Measurements from ENCODE around the gene DIRAS1.
A peak's percentile ranks its signal among the peaks of the same experiment; 100 is the strongest.

The DIRAS1 gene

DNA sequence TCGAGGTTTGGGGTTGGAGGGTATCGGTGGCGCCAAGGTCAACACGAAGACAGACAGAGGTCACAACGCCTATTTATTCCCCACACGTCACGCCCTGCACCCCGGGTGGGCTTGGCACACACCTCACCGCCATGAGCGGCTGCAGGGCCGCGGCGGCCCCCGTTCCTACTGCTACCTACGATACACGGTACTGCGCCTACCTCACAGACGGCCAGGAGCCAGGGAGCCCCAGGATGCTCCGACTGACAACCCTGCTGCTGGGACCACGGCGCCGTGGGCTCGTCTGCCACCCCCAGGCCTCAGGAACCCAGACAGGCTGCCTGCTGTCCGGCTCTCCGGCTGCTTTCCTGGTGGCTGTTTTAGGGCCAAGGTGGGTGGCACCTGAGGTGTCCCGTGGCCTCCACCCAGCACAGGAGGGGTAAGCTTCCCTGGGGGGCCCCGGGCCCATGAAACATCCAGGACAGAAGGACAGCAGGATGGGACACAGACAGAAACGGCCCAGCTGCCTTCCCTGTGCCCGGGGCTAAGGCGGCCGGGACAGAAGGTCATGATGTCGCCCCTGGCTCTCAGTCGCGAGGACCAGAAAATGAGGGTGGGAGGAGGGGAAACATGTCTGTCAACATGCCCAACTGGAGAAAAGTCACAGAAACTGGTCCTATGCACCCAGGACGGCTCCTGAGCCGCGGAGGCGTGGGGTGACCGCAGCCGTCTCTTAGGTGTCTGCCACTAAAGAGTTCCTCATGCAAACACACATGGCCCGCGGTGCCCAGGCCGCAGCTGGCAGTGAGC lies 33.7 kb upstream of the DIRAS1 start:
- DNase-seq: no peak

GRCh38 chr19:2751438-2751830 lies 30.3 kb upstream of the DIRAS1 start:
- DNase-seq: no peak

GRCh38 chr19:2750808-2751437 lies 29.8 kb upstream of the DIRAS1 start:
- no peak for DNase-seq

DNA sequence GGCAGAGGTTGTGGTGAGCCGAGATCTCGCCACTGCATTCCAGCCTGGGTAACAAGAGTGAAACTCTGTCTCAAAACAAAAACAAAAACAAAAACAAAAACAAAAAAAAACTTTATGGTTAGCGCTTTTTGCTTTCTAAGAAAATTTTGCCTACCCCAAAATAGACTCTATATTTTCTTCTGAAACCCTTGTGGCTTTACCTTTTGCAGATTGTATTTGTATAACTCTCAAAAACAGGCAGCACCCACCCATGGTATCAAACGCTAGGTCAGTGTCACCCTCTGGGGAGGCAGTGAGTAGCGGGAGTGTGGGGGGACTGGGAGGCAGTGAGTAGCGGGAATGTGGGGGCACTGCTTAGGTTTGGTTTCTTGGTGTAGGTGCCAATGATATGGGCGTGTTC lies 26.2 kb upstream of the DIRAS1 start:
- no peak for DNase-seq

- DNase-seq: no peak
Observed at GRCh38 chr19:2744113-2744512, 22.9 kb upstream of the DIRAS1 start.

DNA sequence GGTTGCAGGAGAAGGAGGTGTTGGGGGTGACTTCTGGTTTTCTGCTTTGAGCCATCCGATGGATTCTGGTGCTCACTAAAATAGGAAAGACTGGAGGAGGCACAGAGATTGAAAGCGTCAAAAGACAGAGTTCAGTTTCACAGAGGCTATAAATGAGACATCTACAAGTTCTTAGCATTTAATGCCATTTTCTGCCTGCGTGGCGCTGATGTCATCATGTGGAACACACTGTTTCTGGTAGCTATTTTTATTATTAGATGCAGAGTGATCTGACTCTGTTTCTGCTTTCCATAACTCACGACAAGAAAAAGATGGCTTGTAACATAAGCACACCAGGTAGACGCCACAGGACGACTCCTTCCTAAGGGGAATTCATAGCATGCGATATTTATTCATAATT lies 21.9 kb upstream of the DIRAS1 start:
- DNase-seq: no peak

GRCh38 chr19:2740314-2740656 lies 19.1 kb upstream of the DIRAS1 start:
- no peak for DNase-seq

- peak; percentile 95 for DNase-seq
Observed at GRCh38 chr19:2739602-2740313, 18.6 kb upstream of the DIRAS1 start, which contains the start of gene SLC39A3. Gene SLC39A3 (minus strand): TSS chr19:2740017. CDS start chr19:2737257, 2,760 bp downstream.

DNA sequence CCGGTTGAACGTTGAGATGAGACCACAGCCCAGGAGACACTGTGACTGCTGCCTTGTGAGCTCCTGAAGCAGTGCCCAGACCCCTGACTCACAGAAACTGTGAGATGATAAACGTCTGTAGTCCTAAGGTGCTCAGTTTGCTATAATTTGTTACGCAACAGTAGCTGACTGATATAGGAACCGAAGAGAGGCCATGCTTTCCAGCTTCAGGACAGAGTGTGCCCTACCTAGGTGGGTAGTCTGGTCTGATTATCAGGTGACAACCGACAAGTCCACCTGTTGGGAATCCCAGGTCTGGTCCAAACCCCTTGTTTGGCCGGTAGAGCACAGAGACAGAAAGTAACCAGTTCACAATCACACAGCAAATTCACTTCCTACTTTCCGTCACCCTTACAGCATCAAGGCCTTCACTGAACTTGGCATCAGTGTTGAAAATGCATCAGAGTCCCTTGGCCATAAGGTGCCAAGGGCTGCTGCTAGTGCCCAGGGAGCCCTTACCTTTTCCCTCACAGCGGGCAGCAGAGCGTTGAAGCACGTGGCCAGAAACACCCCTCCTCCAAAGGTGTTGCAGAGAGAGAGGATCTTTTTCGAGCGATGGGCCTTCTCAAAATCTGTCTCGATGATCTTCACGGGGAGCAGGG lies 15.5 kb upstream of the DIRAS1 start:
- no peak for DNase-seq

DNA sequence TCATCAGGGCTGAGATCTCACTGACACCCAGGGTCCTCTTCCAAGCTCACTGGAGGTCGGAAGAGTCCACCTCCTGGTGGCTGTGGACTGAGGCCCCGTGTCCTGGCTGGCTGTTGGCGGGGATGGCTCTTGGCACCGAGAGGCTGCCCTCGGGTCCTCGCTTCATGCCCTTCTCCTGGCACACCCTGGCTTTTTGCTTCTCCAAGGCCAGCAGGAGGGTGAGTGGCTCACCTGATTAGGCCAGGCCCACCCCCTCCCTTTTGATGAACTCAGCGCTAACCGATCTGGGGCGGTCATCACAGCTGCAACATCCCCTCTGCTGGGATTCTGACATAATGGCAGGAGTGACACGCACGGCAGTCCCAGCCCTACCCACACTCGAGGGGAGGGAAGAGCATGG lies 14.2 kb upstream of the DIRAS1 start:
- DNase-seq: no peak

- no peak for DNase-seq
Observed at GRCh38 chr19:2734589-2735288, 13.6 kb upstream of the DIRAS1 start.

DNA sequence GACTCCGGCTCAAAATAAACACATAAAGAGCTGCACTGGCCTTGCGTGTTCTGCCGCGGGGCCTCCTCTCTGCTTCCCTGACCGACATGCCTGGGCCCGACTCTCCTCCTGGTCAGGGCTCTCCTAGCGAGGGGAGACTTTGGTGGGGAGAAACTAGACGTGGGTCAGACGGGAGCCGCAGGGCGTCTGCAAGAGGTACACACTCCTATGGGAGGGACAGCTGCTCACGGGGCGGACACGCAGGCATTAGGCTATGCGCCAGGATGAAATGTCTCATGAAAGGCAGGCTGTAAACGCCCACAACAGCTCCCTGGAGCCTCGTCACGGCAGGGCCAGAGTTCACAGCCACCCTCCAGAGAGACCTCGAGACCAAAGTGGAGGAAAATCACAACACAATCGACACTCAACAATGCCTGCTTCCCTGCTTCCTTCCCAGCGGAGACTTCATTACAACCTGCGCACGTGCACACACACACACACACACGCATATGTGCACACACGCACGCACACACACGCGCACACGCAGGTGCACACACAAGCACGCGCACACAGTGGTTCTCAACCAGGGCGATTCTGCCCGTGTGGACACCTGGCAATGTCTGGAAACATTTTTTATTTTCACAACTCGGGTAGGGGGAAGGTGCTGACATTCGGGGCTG lies 12.9 kb upstream of the DIRAS1 start:
- DNase-seq: no peak

DNA sequence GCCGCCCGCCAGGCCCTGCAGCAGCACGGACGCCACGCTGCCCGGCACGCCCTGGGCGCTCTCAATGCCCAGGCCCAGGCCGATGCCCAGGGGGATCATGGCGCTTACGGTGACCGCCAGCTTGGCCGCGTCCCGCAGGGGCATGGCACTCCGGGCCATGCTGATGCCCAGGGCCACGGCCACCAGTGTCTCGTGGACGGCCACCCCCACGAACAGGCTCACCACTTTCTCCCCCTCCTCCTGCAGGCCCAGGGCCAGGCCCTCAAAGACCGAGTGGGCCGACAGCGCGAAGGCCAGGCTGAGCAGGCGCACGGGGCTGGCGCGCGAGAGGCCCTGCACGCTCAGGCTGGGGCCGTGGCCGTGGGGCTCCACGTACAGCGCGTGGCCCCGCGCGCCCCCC lies 11.7 kb upstream of the DIRAS1 start:
- no peak for DNase-seq

- DNase-seq: no peak
Observed at GRCh38 chr19:2732157-2732725, 11.1 kb upstream of the DIRAS1 start.

DNA sequence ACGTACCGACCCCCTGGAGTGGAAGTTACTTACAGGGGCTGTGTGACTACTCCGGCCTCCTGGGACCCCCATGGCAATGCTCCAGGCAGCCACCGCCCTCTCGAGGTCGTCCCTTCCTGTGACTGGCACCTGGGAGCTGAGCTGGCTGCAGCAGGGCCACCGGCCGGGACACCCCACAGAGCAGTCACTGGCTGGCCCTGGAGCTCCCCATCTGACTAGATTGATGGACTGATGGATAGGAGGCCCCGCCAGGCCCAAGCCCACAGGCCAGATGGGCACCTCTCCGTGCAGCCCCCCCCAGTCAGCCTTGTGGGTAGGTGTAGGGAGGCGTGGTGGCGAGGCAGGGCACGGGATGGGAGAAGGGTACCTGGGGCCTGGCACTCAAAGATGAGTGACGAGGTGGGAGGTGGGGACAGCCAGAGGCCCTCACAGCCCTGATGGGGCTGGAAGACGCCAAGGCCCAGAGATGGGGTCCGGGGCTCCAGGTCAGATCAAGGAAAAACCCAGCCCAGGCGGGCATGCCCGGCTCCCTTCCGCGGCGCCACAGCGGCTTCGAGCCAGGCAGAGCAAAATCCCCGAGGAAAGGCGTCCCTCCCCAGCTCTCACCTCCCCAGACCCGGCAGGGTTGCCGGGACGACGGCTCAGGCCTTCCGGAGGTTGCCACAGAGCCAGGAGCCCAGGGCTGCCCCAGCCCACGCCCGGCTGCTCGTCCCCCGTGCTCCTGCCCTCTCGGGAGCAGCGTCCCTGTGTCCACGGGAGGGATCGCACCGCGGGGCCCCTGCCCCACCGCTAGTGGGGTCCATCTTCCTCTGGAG lies 10.2 kb upstream of the DIRAS1 start:
- DNase-seq: no peak

- DNase-seq: no peak
Observed at GRCh38 chr19:2729943-2730818, 9.0 kb upstream of the DIRAS1 start.

- DNase-seq: no peak
Observed at GRCh38 chr19:2728783-2729387, 7.7 kb upstream of the DIRAS1 start.

DNA sequence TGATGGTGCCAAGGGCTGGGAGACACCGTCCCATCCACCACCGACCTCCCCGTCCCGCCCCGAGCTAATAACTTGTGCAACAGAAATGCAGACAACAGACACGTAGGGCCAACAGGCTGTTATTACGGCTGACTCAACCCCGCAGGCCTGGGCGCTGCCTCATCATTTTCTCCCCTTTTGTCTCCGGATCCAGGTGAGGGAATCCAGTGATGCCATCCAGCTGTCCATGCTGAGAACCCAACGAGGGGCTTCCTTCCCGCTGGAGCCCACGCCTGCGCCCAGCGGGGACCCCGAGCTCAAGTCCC lies 6.4 kb upstream of the DIRAS1 start:
- no peak for DNase-seq

- no peak for DNase-seq
Observed at GRCh38 chr19:2726904-2727639, 5.9 kb upstream of the DIRAS1 start.
